Peyer's patch (tissue), 4 donors: ENCODE results near the gene COPA.

Experiments used
- POLR2A ChIP-seq, 2 donors: fragments of 450-650 bp; IDR thresholded peaks; one replicate each; pipeline ENCODE4 v1.5.1; 2017; ENCODE audit warnings: antibody characterized with exemption in 2 of 2, mild to moderate bottlenecking in 2 of 2, moderate library complexity in 2 of 2
- TF ChIP-seq, protein P1 (sequence below), 6 experiments: fragments of 450-650 bp in 4 of 6; fragments of 200-600 bp in 2 of 6; sonication (generic) in 1 of 6; IDR thresholded peaks; one replicate each; pipeline ENCODE4 v1.5.1; 2017 to 2019; ENCODE audit warnings: antibody characterized with exemption in 6 of 6, mild to moderate bottlenecking in 3 of 6, moderate library complexity in 1 of 6

DNA sequence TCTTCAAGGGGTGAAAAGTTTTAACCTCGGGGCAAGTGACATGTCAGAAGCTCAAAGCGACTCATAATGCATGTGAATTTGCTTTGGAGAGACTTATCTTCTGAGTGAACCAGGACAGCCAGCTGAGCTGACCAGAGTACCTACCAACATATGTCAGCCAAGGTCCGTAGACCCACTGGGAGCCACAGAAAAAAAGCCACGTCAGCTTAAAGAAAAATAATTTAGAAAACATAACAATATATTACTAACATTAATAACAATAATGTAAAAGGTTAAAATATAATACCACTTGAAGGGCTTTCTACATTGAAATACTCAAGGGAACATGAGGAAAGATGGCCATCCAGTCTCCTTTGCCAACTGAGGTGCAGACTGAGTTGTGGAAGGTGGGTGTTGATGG is 65.1 kb downstream of the COPA start:
- no peak for TF ChIP-seq POLR2A (IDR thresholded peaks at IDR 0.05)
- TF ChIP-seq, protein P1, sequence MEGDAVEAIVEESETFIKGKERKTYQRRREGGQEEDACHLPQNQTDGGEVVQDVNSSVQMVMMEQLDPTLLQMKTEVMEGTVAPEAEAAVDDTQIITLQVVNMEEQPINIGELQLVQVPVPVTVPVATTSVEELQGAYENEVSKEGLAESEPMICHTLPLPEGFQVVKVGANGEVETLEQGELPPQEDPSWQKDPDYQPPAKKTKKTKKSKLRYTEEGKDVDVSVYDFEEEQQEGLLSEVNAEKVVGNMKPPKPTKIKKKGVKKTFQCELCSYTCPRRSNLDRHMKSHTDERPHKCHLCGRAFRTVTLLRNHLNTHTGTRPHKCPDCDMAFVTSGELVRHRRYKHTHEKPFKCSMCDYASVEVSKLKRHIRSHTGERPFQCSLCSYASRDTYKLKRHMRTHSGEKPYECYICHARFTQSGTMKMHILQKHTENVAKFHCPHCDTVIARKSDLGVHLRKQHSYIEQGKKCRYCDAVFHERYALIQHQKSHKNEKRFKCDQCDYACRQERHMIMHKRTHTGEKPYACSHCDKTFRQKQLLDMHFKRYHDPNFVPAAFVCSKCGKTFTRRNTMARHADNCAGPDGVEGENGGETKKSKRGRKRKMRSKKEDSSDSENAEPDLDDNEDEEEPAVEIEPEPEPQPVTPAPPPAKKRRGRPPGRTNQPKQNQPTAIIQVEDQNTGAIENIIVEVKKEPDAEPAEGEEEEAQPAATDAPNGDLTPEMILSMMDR (IDR thresholded peaks at IDR 0.05): no peak
